H1 (cell line): Measurements from ENCODE around the gene BRD3OS. TPM values are rescaled to one million over a fixed set of nuclear protein-coding genes. Genes with fewer than 3 reads are reported as not detected.

Experiments
- CTCF ChIA-PET: fragments of 300-600 bp; sonication (Branson Sonifier 250); formaldehyde crosslinking; loops from one replicate; lab custom pipeline; 2021; ENCODE audit not compliant: partially characterized antibody; lab: Charles Lee
- POLR2A ChIA-PET: fragments of 300-600 bp; sonication (Branson Sonifier 250); formaldehyde crosslinking; loops from one replicate; lab custom pipeline; 2021; ENCODE audit warnings: inconsistent platforms; ENCODE audit not compliant: partially characterized antibody; lab: Charles Lee
- DNase-seq, 2 experiments: peaks; one replicate each; pipeline versions ENCODE4 v3.0.0 to v3.0.0-alpha.2; 2010 to 2022; ENCODE audit warnings: low spot score in 2 of 2, low read depth in 1 of 2, mixed read lengths in 1 of 2
- FAIRE-seq: peaks from 2 replicates; lab custom pipeline; 2011; peaks lifted over from hg19 to GRCh38; lab: Jason Lieb, UNC
- H2AFZ ChIP-seq: 2 replicates; pipeline ENCODE4 v1.8.1; 2012; ENCODE audit warnings: low read length, inconsistent platforms
- H2AK5ac ChIP-seq: 2 replicates; pipeline ENCODE4 v1.6.1; 2013; ENCODE audit warnings: low read depth, low read length
- H2BK120ac ChIP-seq: replicated peaks from 2 replicates; pipeline ENCODE3; 2013; ENCODE audit warnings: low read depth, low read length, inconsistent platforms
- H2BK12ac ChIP-seq: 2 replicates; pipeline ENCODE4 v1.6.1; 2013; ENCODE audit warnings: low read depth, low read length
- H2BK15ac ChIP-seq: 2 replicates; pipeline ENCODE4 v1.6.1; 2013; ENCODE audit warnings: low read length
- H2BK20ac ChIP-seq: 2 replicates; pipeline ENCODE4 v1.6.1; 2013; ENCODE audit warnings: low read length
- H2BK5ac ChIP-seq: 2 replicates; pipeline ENCODE4 v1.6.1; 2013; ENCODE audit warnings: low read depth, low read length
- H3K14ac ChIP-seq: 2 replicates; pipeline ENCODE4 v1.6.1; 2013; ENCODE audit warnings: inconsistent platforms; ENCODE audit not compliant: insufficient read length
- H3K18ac ChIP-seq: 2 replicates; pipeline ENCODE4 v1.6.1; 2013; ENCODE audit warnings: low read length; ENCODE audit errors: extremely low read depth
- H3K23ac ChIP-seq: 2 replicates; pipeline ENCODE4 v1.6.1; 2013; ENCODE audit warnings: inconsistent platforms; ENCODE audit not compliant: insufficient read length
- H3K23me2 ChIP-seq: 2 replicates; pipeline ENCODE4 v1.6.1; 2013; ENCODE audit warnings: low read depth, low read length
- H3K27ac ChIP-seq: 2 replicates; pipeline ENCODE4 v1.6.1; 2011; ENCODE audit warnings: low read depth, low read length, inconsistent platforms
- H3K27me3 ChIP-seq, 4 experiments: replicated peaks in 1 of 4; 1 replicate in 1 of 4; 2 replicates in 3 of 4; pipeline versions ENCODE4 v1.6.1 to v1.8.1; 2011 to 2013; ENCODE audit warnings: low read length in 3 of 4, mild to moderate bottlenecking in 3 of 4, inconsistent platforms in 2 of 4, mixed read lengths in 2 of 4, moderate library complexity in 1 of 4; ENCODE audit not compliant: control insufficient read depth in 3 of 4, insufficient read depth in 3 of 4; ENCODE audit errors: extremely low read depth in 1 of 4
- H3K36me3 ChIP-seq, 4 experiments: 2 replicates each; pipeline versions ENCODE4 v1.6.1 to v1.8.1; 2011 to 2013; ENCODE audit warnings: mild to moderate bottlenecking in 4 of 4, low read length in 3 of 4, moderate library complexity in 2 of 4, control low read depth in 1 of 4, inconsistent platforms in 1 of 4; ENCODE audit not compliant: insufficient read depth in 4 of 4, control insufficient read depth in 2 of 4
- H3K4ac ChIP-seq: replicated peaks from 2 replicates; pipeline ENCODE3; 2013; ENCODE audit warnings: low read length, low read depth, mixed read lengths, inconsistent platforms; ENCODE audit not compliant: insufficient read length
- H3K4me1 ChIP-seq, 4 experiments: replicated peaks in 1 of 4; 1 replicate in 1 of 4; 2 replicates in 3 of 4; pipeline versions ENCODE4 v1.6.1 to v1.8.1; 2011 to 2013; ENCODE audit warnings: low read length in 3 of 4, inconsistent platforms in 2 of 4, mixed read lengths in 1 of 4; ENCODE audit not compliant: insufficient read depth in 4 of 4, control insufficient read depth in 3 of 4
- H3K4me2 ChIP-seq, 2 experiments: 2 replicates each; pipeline versions ENCODE4 v1.6.1 to v1.8.1; 2011 to 2013; ENCODE audit warnings: low read depth in 2 of 2, low read length in 2 of 2, control low read depth in 1 of 2, inconsistent platforms in 1 of 2, mild to moderate bottlenecking in 1 of 2; ENCODE audit not compliant: insufficient read depth in 1 of 2
- H3K4me3 ChIP-seq, 4 experiments: fragments of 200-600, 300-600 bp in 1 of 4; sonication (generic), shearing (Covaris generic), sonication (Bioruptor Twin) in 1 of 4; 2 replicates each; pipeline versions ENCODE4 v1.5.1 to v1.8.1; 2011 to 2016; ENCODE audit warnings: low read length in 4 of 4, low read depth in 3 of 4, control low read depth in 2 of 4, inconsistent platforms in 2 of 4, mild to moderate bottlenecking in 2 of 4, mixed read lengths in 1 of 4, moderate library complexity in 1 of 4; ENCODE audit not compliant: insufficient read depth in 2 of 4; ENCODE audit errors: extremely low read depth in 1 of 4
- H3K56ac ChIP-seq: replicated peaks from 2 replicates; pipeline ENCODE3; 2013; ENCODE audit warnings: low read depth, mild to moderate bottlenecking, mixed read lengths, low read length, inconsistent platforms; ENCODE audit not compliant: insufficient read length
- H3K79me1 ChIP-seq: 2 replicates; pipeline ENCODE4 v1.6.1; 2013; ENCODE audit warnings: low read depth, low read length, control low read depth
- H3K79me2 ChIP-seq, 2 experiments: 2 replicates each; pipeline versions ENCODE4 v1.6.1 to v1.8.1; 2012 to 2013; ENCODE audit warnings: low read length in 2 of 2, mild to moderate bottlenecking in 2 of 2, inconsistent platforms in 1 of 2; ENCODE audit not compliant: insufficient read depth in 2 of 2, control insufficient read depth in 1 of 2
- H3K9ac ChIP-seq, 4 experiments: replicated peaks in 1 of 4; 1 replicate in 1 of 4; 2 replicates in 3 of 4; pipeline versions ENCODE4 v1.6.1 to v1.8.1; 2011 to 2013; ENCODE audit warnings: low read depth in 3 of 4, low read length in 3 of 4, control low read depth in 2 of 4, mild to moderate bottlenecking in 2 of 4, moderate library complexity in 2 of 4, inconsistent platforms in 1 of 4; ENCODE audit errors: extremely low read depth in 1 of 4
- H3K9me3 ChIP-seq, 2 experiments: 2 replicates each; pipeline versions ENCODE4 v1.6.1 to v1.8.1; 2012 to 2013; ENCODE audit warnings: mild to moderate bottlenecking in 2 of 2, moderate library complexity in 2 of 2, control low read depth in 1 of 2, inconsistent platforms in 1 of 2, low read depth in 1 of 2, low read length in 1 of 2, mixed read lengths in 1 of 2; ENCODE audit not compliant: insufficient read depth in 2 of 2
- H4K20me1 ChIP-seq, 2 experiments: replicated peaks in 1 of 2; 2 replicates each; pipeline versions ENCODE3 to v1.8.1; 2011 to 2013; ENCODE audit warnings: inconsistent platforms in 2 of 2, low read length in 2 of 2, mild to moderate bottlenecking in 1 of 2; ENCODE audit not compliant: insufficient read depth in 2 of 2, control insufficient read depth in 1 of 2
- H4K5ac ChIP-seq: 2 replicates; pipeline ENCODE4 v1.6.1; 2013; ENCODE audit warnings: low read length, low read depth, mixed read lengths, inconsistent platforms; ENCODE audit not compliant: insufficient read length
- H4K8ac ChIP-seq: 2 replicates; pipeline ENCODE4 v1.8.0; 2013; ENCODE audit warnings: mild to moderate bottlenecking, moderate library complexity, low read length, inconsistent platforms; ENCODE audit not compliant: insufficient read depth; ENCODE audit errors: extremely low read depth
- H4K91ac ChIP-seq: replicated peaks from 2 replicates; pipeline ENCODE3; 2013; ENCODE audit warnings: low read length, mixed read lengths, inconsistent platforms; ENCODE audit not compliant: insufficient read length
- GABPA ChIP-seq: IDR thresholded peaks from 2 replicates; pipeline ENCODE4 v1.6.1; 2011; ENCODE audit warnings: mild to moderate bottlenecking, low read length, moderate library complexity, borderline replicate concordance; ENCODE audit not compliant: insufficient read depth
- JUND ChIP-seq: IDR thresholded peaks from 2 replicates; pipeline ENCODE4 v1.6.1; 2011; ENCODE audit warnings: mild to moderate bottlenecking, improper control_type of control experiment, low read length
- KDM1A ChIP-seq: fragments of 200-600, 300-600 bp; sonication (generic); IDR thresholded peaks from 2 replicates; pipeline ENCODE4 v1.7.1; 2016; ENCODE audit warnings: mild to moderate bottlenecking, low read length, borderline replicate concordance
- POLR2AphosphoS5 ChIP-seq: IDR thresholded peaks from 2 replicates; pipeline ENCODE4 v1.6.1; 2011; ENCODE audit warnings: low read depth, low read length
- RAD21 ChIP-seq, 2 experiments: IDR thresholded peaks in 1 of 2; conservative IDR thresholded peaks in 1 of 2; 2 replicates each; pipeline ENCODE4 v1.6.1; 2011; ENCODE audit warnings: low read depth in 2 of 2, low read length in 2 of 2, improper control_type of control experiment in 1 of 2, inconsistent platforms in 1 of 2, mild to moderate bottlenecking in 1 of 2, moderate library complexity in 1 of 2
- RFX5 ChIP-seq: IDR thresholded peaks from 2 replicates; pipeline ENCODE4 v1.6.1; 2011; ENCODE audit warnings: low read depth, low read length, improper control_type of control experiment, borderline replicate concordance
- SP1 ChIP-seq: IDR thresholded peaks from 2 replicates; pipeline ENCODE4 v1.6.1; 2011; ENCODE audit warnings: low read depth, low read length
- TCF12 ChIP-seq: IDR thresholded peaks from 2 replicates; pipeline ENCODE4 v1.6.1; 2011; ENCODE audit warnings: low read depth, mild to moderate bottlenecking, low read length
- YY1 ChIP-seq: IDR thresholded peaks from 2 replicates; pipeline ENCODE4 v1.6.1; 2011; ENCODE audit warnings: low read depth, mild to moderate bottlenecking, low read length
- WGBS, 2 experiments: shearing (Covaris generic) in 1 of 2; methylation state at CpG; one replicate each; pipeline versions ENCODE4 v1.1.6 to v1.1.7; 2013 to 2015; ENCODE audit warnings: low lambda C conversion rate in 2 of 2, mixed read lengths in 2 of 2, inconsistent platforms in 1 of 2, low coverage in 1 of 2, missing lambda C conversion rate in 1 of 2; ENCODE audit not compliant: insufficient replicate concordance in 2 of 2, insufficient coverage in 1 of 2, insufficient read length in 1 of 2; ENCODE audit errors: extremely low coverage in 1 of 2, missing lambda C conversion rate in 1 of 2; 5-methylcytosine and 5-hydroxymethylcytosine counted together
- polyA plus RNA-seq, 7 experiments: library from polyadenylated mRNA; depleted of rRNA in 3 of 7; stranded (reverse) in 5 of 7; unstranded in 2 of 7; fragments of >200 nt in 5 of 7; fragments of 200-250 nt in 2 of 7; gene quantifications; 1 replicate in 5 of 7; 2 replicates in 1 of 7; 4 replicates in 1 of 7; pipeline versions ENCODE4 v1.2.1 to v1.2.3, GENCODE V29; 2011 to 2013; ENCODE audit warnings: missing spikeins in 2 of 7, mixed read lengths in 2 of 7
- total RNA-seq: library from RNA; stranded (reverse); fragmentation: NEBNext Ultra II Directional; extraction: Animal tissue kit (Norgen Biotek cat#: 25700); gene quantifications from 2 replicates; pipeline ENCODE4 v1.2.1, GENCODE V29; 2021

BRD3OS gene
- total and polyA plus RNA-seq, 2 of the 8 experiments (the other 6 are each of a cell fraction or from before 2014, with no cell fraction given) = 12.7 to 20.2 TPM

GRCh38 chr9:134066526-134066912 lies 41.2 kb downstream of the BRD3OS start:
- H3K79me1 ChIP-seq = peaks cover 22% of the 10 kb centered on the region
- H3K9me3 ChIP-seq = peaks cover 3 to 8% of the 10 kb centered on the region in 2 experiments; a peak in 2 of 4 replicates
- H3K27me3 ChIP-seq = peaks cover 0 to 13% (median 10%) of the 10 kb centered on the region in 4 experiments; a peak in 3 of 7 replicates
- peak overlapping the region; percentile 65 for H3K27ac ChIP-seq
- FAIRE-seq (no peak), DNase-seq (no peak)
- H3K4me2 ChIP-seq = peak overlapping the region; percentile 87 to 88
- no peak overlapping the region for H2AFZ ChIP-seq
- no peak overlapping the region for H2BK15ac ChIP-seq
- H3K36me3 ChIP-seq = no peaks in the 10 kb centered on the region; a peak in 1 of 8 replicates
- peaks cover 35 to 57% of the 10 kb centered on the region in 2 experiments for H3K79me2 ChIP-seq
- H3K4me3 ChIP-seq = peak overlapping the region; percentile 52 to 100 (median 92)
- ChIA-PET POLR2A (interaction anchor here (0.7 to 3.0 kb wide), 15 partner anchors 9 to 1992 kb away, joined by 3 to 19 read pairs (median 4); partner anchors contain the start of gene WDR5), CTCF (interaction anchor here (1.5 kb wide), 2 partner anchors 16 to 32 kb away, joined by 3 to 8 read pairs; no protein-coding TSS in a partner anchor)
- no peak overlapping the region for H4K5ac ChIP-seq
- H3K4ac ChIP-seq = no peak overlapping the region
- H2BK20ac ChIP-seq = no peak overlapping the region
- WGBS, 2 experiments = 3% methylated on average over 9 of the region's 9 CpGs; no CpG with 5 or more reads in 1 of the 2 experiments
- peaks cover 5% of the 10 kb centered on the region for H3K23me2 ChIP-seq
- H3K23ac ChIP-seq = no peak overlapping the region
- TF ChIP-seq RFX5 (no peak), POLR2AphosphoS5 (no peak), SP1 (no peak), YY1 (no peak), GABPA (no peak), RAD21 (IDR thresholded peaks at IDR 0.05 in 1 of 2, conservative IDR thresholded peaks at IDR 0.05 in 1 of 2; ENCODE audit: low read depth in 2 of 2, low read length in 2 of 2) (no peak), JUND (no peak), TCF12 (no peak), KDM1A (no peak)
- H4K8ac ChIP-seq = peak overlapping the region; percentile 62; the same call in 1 of the 2 replicates
- H2AK5ac ChIP-seq = no peak overlapping the region
- peak overlapping the region; percentile 76 to 96 (median 88) for H3K9ac ChIP-seq
- no peak overlapping the region for H2BK5ac ChIP-seq
- no peak overlapping the region for H2BK12ac ChIP-seq
- no peak overlapping the region for H2BK120ac ChIP-seq
- H3K18ac ChIP-seq = no peak overlapping the region
- peak overlapping the region; percentile 59 for H3K56ac ChIP-seq
- H4K91ac ChIP-seq = no peak overlapping the region
- peaks cover 36% of the 10 kb centered on the region in 2 experiments for H4K20me1 ChIP-seq
- peaks cover 0 to 15% (median 8%) of the 10 kb centered on the region in 4 experiments; a peak in 5 of 7 replicates for H3K4me1 ChIP-seq
- peak overlapping the region; percentile 5 for H3K14ac ChIP-seq
